Fibroblast of mammary gland (primary cell): ENCODE measurements around the gene CDT1.

ENCODE experiments used
- DNase-seq: peaks from one replicate; pipeline ENCODE4 v3.0.0-alpha.2; 2010; ENCODE audit warnings: low read depth
- H3K4me3 ChIP-seq: 2 replicates; pipeline ENCODE4 v1.5.1; 2011; ENCODE audit warnings: low read depth, mild to moderate bottlenecking, low read length, moderate library complexity; ENCODE audit not compliant: control insufficient read depth
- TF ChIP-seq, protein P1 (sequence below): conservative IDR thresholded peaks from 2 replicates; pipeline ENCODE4 v1.5.1; 2011; ENCODE audit warnings: low read depth, low read length, inconsistent platforms; ENCODE audit not compliant: control insufficient read depth, insufficient read depth

Gene CDT1

DNA sequence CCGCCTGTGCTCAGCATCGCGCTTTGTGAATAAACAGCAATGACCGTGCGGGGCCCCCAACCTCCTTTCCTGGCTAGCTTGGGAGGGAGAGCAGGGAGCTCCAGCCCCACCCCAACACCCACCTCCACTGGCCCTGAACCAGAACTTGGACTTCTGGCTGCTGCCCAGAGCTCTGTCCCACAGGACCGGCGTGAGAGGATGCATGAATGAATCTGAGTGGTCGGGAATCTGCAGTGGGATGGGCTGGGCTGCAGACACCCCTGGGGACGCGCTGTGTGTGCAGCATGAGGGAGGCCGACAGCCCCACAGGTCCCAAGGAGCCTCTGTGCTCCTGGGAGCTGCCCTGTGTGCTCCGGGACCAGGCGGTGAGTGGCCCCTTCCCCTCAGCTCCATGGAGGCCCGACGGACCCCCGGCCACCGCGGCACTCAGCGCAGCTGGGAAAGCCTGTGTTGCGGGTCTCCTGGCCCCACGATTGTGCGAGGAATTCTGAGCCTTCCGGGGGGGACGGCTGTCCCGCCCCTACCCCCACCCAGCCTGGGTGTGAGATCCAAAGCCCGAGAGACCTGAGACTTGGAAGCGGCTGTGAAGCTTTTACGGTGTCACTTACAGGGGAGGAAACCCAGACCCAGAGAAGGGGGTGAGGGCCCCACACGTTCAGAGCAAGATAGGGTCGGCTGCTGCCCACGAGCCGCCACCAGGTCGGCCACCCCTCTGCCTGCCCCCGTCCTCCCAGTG lies 24.0 kb upstream of the CDT1 start:
- TF ChIP-seq, protein P1, sequence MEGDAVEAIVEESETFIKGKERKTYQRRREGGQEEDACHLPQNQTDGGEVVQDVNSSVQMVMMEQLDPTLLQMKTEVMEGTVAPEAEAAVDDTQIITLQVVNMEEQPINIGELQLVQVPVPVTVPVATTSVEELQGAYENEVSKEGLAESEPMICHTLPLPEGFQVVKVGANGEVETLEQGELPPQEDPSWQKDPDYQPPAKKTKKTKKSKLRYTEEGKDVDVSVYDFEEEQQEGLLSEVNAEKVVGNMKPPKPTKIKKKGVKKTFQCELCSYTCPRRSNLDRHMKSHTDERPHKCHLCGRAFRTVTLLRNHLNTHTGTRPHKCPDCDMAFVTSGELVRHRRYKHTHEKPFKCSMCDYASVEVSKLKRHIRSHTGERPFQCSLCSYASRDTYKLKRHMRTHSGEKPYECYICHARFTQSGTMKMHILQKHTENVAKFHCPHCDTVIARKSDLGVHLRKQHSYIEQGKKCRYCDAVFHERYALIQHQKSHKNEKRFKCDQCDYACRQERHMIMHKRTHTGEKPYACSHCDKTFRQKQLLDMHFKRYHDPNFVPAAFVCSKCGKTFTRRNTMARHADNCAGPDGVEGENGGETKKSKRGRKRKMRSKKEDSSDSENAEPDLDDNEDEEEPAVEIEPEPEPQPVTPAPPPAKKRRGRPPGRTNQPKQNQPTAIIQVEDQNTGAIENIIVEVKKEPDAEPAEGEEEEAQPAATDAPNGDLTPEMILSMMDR = no peak
- H3K4me3 ChIP-seq = no peak overlapping the region
- DNase-seq = peak; percentile 65

DNA sequence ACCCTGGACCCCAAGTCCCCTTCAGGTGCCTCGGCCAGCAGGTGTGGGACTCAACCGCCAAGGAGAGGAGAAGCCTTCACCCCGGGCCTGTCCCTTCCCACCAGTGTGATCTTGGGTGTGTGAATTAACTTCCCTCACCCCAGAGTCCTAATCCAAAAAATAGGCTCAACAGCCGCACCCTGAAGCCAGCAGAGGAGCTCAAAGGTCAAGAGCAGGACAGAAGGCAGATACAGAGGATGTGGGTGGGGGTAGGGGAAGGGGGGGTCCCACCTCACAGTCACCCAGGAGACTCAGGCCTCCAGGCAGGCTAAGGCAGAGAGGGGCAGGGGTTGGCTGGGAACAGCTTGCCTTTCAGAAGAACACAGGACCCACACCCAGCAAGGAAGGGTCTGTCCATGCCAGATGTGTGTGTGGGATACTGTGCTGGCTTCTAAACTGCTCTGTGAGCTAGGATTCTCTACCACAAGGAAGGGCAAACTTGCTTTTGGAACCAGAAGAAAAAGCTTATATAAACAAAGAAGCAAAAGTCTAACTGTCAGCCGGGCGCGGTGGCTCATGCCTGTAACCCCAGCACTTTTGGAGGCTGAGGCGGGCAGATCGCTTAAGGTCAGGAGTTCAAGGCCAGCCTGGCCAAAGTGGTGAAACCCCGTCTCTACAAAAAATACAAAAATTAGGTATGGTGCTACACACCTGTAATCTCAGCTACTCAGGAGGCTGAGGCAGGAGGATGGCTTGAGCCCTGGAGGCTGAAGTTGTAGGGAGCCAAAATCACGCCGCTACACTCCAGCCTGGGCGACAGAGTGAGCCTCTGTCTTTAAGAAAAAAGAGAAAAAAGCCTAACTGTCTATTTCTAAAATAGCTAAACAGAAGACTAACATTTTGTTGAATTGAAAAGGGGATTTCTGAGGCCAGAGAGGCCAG lies 23.2 kb upstream of the CDT1 start:
- no peak for DNase-seq
- TF ChIP-seq, protein P1 = no peak
- H3K4me3 ChIP-seq = no peak overlapping the region

DNA sequence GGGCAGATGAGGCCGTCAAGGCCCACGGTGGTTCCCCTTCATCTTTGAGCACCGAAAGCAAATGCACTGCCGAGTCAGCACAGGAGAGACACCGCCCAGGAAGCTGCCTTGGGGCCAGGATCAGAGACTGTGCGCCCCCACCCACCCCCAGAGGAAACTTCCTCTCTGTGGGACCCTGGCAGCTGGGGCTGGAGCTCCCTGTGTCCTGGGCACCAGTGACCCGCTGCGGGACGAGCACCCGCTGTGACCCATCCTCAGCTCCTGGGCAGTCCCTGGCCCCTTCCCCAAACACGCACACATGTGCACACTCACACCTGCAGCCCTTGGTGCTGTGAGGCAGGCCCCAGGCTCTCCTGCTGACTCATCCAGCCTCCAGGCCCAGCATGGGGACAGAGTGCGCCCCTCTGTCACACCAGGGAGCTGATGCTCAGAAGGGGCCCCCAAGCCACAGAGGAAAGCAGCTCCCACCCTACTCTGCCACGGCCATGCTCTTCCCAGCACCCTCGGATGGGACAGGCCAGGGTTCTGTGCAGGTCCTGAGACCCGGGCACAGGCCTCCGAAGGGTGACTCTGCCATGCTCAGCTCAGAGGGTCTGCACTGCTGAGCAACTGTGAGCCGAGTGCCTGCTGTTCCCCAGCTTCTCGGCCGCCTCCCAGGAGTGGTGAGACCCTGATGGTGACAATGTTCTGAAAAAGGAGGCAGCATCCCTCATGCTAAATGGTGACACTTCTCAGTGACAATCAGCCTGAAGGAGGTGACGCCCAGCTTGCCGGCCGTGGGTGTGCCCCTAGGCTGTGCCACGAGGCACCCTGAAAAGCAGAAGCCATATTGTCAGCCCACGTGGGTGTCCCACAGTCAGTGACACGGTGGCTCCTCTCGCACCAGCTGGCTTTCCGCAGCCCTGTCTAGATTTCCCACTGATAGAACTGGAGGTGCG lies 22.2 kb upstream of the CDT1 start:
- no peak for DNase-seq
- TF ChIP-seq, protein P1 = no peak
- no peak overlapping the region for H3K4me3 ChIP-seq

DNA sequence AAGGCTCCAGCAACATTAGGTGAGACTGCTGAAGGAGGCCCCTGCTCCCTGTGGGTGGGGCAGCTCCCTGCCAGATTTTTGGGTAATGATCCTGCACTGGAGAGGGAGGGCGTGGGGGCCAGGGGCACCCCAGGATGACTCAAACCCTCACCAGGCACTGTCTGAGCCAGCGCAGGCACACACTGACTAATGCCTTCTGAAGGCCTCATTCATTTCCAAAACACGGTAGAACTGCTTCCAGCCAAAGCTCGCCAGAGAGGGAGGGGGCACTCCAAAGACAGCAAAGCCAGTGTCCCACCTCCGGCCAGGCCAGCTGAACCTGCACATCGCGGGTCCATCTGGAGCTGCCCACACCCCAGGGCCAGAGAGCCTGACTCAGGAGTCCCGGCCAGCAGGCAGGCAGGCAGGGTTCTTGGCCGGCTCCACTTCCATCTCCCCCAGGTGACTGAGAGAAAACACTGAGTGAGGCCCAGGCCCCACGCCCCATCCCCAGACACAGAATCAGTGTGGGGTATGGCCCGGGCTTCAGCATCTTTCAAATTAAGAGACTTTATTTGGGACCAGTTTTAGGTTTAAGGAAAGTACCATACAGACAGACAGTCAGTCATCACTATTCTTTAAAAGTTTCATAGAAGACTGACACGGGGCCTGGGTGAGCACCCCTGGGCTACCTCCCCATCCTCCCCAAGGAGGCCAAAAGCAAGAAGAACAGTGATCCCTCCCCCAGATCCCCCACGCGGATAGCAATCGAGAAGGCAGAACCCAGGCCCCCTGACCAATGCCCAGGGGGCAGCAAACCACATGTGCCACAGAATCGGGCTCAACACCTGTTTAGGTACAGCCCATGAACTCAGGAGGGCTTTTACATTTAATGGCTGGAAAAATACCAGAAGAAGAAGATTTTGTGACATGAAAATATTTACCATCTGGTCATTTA lies 20.9 kb upstream of the CDT1 start:
- DNase-seq = peak; percentile 84
- TF ChIP-seq, protein P1 = no peak
- peak overlapping the region; percentile 70 for H3K4me3 ChIP-seq

DNA sequence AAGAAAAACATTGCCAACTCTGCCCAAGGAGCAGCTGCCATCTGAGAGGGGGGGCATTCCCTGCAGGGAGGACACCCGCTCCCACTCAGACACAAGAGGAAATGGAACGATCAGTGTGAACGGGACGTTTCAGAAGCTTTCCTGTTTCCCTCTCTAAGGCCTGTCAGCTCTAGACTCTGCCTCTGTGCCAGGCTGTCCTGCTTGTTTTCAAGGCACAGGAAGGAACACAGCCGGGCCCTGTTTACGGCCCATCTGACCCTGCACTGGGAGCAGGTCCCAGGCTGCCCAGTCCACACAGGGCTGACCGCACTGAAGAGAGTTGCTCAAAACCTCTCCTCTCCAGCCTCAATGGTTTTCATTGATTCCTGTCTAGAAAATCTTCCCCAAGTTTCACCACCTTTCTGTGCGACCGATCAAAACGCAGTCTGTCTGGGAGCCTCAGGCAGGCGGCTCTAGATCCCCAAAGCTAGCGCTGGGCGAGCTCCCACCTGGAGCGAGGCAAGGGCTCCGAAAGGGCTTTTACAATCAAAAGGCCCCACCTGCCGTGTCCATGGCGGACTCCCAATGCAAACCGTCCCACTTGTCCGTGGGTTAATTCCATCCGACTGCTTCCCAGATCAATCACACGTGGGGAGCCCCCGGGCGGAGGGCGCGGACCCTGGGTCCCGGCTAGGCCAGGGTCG lies 20.1 kb upstream of the CDT1 start:
- no peak for DNase-seq
- TF ChIP-seq, protein P1 = no peak
- H3K4me3 ChIP-seq = peak overlapping the region; percentile 70
